NCI-H1436 (cell line): ENCODE measurements around the gene CNTN4.

Experiments
- DNase-seq: peaks from one replicate; lab custom pipeline; 2025; lab: John Stamatoyannopoulos, UW

The CNTN4 gene

DNA sequence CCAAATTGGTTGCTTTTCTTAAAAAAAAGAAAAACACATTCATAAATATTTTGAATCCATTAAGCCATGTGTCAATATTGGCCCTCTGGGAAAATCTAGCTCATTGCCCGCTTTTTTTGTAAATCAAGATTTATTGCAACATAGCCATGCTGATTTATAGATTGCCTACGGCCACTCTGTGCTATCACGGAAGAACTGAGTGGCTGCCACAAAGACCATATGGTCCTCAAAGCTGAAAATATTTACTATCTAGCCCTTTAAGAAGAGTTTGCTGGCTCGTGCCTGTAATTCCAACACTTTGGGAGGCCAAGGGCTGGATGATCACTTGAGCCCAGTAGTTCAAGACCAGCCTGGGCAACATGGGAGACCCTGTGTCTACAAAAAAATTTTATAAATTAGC, 965.6 kb downstream of the CNTN4 start:
- DNase-seq, result no peak

DNA sequence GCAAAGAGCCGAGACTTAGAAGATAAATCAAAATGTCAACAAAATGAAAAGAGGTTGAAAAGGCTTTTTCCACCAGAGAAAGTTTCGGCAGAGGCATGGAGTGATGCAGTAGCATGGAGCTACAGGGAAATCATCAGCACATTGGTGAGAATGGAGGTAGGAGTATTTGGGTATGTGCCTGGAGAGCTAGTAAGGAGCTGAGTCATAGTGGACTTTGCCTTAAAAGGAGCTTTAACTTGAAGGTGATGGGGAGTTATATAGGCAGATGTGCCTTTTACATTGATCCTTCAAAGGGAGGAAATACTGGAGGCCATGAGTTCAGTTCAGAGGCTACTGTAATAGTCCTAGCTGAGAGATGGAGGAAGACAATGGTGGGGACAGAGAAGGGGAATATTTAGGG, 967.2 kb downstream of the CNTN4 start:
- DNase-seq, result no peak

DNA sequence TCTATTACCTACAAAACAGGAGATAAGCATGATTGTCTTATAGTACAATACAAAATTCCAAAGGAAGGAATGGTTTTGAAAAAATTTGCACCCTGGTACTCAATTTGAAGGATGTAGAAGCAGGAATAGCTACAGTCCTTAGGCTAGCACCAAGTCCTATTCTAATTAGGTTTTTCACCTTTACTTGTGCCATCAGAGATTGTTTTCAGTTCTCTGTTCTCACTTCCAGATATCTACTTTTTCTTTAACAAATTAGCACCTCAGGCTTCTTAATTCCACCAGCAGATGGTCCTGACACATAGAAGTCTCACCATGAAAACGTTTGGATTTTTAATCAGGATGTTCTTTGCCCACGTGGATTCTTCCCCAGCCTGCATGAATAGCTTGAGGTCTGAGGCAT, 967.7 kb downstream of the CNTN4 start:
- DNase-seq, result no peak

DNA sequence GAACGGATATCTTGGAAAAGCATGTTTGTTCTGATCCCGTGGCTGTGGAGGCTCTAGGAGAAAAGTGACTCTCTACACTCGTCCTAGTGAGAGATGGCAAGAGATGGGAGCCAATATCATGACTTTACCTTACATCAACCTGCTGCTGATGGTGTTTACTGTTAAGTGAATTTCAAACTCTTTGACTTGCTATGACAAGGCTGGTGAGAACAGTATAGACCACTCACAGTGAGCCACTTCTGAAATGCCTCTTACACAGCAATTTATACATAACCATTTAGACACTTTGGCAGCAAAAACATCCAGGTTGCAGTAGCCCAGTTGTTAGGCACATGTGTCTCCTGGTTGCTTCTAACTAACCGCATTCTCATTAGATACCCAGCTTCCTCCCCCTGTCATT, 968.2 kb downstream of the CNTN4 start:
- no peak for DNase-seq

DNA sequence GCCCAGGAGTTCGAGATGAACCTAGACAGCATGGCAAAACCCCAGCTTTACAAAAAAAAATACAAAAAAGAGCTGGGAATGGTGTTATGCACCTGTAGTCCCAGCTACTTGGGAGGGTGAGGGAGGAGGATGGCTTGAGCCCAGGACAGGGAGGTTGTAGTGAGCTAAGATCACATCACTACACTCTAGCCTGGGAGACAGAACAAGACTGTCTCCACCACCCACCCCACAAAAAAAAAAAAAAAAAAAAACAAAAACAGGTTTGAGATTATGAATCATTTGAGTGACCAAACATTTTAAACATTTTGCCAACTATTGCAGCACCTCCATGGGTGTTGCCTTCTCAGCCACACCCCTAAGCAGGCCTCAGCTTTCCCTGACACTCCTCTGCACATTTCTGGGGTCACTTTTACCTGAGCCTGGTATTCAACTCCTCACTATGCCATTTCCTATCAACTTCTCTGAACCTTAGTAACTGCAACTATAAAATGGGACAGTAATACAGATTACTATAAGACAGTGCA, 969.8 kb downstream of the CNTN4 start:
- DNase-seq, result no peak

DNA sequence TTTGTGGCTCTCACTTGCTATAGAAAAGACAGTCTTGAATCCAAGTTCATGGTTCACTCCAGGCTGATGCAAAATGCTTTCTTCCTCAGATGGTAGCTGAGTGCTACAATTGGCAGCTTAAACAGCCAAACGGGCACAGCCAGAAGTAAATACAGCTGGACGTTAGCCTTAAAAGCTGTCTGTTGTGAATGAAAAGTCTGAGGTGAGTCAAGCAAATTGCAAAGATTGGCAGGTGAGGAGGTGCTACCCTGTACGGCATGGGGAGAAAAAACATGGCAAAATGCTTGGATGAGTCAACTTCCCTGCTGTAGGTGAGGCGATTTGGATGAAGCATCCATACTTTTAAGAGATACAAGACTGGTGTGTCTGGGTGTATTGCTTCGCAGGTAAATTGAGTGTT, 971.1 kb downstream of the CNTN4 start:
- DNase-seq, result no peak

DNA sequence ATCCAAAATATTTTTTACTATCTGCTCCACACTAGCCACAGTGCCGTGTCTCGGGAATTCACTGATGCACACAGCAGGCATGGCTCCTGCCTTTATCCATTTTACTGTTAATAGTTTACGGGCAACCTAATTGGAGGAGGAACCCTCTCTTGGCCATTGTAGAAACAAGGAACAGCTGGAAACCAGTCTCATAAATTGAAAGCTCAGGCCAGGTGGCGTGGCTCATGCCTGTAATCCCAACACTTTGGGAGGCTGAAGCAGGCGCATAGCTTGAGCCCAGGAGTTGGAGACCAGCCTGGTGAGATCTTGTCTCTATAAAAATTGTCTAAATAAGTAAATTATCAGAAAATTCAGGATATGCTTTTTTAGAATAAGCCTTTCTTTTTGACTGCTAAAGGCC, 972.5 kb downstream of the CNTN4 start:
- DNase-seq, result no peak

DNA sequence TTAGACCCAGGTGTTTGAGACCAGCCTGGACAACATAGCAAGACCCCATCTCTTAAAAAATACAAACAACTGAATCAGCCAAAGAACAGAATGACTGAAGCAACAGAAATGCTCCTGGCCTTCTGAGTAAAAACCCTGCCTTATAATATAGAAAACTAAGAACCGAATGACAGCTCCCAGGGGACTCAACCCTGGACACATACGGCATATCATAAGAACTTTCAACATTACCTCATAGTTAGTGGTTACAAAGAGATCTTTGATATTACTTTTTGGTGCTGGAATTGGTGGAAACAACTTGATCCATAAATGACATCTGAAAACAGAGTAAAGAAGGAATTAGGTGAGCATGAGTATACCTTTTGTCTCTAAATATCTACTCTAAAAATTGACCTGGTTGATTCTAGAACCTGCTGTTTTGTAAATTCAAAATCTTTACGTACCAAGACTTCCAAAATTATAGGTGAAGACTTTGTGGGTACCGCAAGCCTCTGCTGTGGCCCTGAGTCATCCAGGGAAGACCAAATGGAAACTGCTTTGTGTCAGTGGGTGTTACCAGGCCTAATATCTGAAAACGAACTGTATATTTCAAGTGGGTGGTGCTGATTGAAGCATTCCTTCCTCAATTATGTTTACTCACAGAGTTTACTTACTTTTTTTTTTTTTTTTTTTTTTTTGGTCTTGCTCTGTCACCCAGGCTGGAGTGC, 976.0 kb downstream of the CNTN4 start:
- DNase-seq, result no peak

DNA sequence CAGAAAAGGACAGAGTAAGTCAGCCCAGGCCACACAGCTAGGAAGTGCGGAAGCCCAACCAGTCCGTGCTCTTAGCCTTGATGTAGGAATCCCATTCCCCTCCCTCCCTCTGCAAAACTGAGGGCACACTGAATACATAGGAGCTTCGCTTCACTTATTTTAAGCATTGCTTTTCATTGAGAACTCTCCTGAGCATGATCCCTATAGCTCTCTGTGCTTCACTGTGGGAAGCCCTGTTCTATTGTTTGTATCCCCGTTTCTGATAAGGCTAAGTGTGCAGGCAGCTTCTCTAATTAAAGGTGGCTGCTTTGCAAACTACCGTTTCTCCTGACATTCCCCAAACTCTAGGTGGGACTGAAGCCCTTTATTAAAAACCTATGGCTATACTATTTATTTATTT, 981.6 kb downstream of the CNTN4 start:
- no peak for DNase-seq

DNA sequence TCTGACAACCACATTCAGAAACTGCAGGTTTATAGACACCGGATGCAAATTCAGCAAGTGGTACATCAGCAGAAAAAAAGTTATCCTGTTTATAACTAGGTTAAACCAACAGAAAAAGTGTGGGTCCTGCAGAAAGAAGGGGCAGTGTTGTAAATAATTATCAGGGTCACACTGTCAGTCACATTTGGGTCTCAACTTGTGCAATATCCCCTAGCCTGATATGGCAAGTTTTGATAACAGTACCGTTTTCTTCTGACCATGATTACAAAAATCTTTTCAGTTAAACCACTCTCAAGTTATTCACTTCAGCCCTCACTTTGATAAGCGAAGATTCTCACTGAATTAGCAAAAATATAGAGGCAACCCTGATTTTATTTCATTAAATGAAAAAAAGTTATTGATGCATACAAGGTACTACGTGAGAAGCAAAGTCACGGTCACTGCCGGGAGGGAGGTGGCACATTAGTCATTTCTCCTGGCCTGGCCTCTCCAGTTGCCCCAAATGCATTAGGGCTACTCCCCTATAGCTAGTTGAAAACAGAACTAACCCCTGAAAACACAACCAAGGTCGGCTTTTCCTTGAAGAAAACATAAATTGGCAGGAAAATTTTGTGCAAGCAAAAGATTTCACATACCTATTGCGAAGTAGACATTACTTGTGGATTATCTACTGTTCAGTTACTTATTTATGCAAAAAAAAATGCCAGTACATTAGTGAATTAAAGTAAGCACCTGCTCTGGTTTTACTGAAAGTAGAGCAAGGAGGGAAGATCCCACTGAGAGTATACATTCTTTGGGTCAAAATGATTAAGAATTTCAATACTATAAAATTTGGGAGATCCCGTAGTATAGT, 982.9 kb downstream of the CNTN4 start:
- no peak for DNase-seq

DNA sequence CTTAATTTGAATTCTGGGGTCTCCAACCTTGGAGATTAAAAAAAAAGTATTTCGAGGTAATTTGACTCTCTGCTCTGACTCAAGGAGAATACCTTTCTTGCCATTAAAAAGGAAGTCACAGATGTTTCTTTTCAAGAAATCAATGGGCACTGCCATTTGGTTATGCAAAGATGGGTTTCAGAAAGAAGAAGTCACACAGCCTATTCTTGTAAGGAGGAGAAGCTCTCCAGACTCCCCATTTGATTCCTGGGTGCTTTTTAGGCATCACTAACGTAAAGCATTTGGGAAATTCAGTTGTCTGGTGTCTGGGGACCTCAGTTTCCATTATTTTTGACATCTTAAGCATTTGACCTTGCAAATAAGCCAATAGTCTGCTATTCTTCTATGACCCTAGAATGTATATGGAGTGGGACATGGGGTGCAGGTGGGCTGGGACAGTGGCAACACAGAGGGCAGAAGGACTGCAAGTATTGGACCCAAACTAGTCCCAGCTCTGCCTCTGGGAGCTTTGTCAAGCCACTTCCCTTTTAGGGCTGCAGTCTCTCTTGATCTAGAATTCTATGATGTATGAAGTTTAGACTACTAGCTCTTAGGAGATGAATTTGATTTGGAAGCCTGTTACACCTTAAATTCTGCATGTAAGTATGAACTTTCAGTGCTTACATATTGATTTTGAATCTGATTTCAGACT, 983.7 kb downstream of the CNTN4 start:
- DNase-seq, result no peak

DNA sequence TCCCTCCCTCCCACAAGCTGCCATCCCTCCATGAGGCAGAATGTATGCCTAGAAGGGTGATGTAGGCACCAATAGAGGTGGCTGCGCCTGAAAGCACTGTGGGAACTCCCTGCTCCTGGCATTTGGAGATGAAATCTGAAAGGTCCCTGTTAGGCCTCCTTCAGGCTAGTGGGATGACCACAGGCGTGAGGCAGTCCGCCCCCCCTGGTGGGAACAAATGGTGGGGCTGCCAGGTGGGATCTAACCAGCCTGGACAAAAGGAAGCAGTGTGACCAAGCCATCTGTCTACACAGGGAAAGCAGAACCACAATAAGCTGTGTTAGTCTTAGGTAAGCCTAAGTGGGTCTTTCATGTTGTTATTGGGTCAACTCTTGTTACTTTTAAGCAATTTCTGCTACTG, 986.2 kb downstream of the CNTN4 start:
- no peak for DNase-seq

DNA sequence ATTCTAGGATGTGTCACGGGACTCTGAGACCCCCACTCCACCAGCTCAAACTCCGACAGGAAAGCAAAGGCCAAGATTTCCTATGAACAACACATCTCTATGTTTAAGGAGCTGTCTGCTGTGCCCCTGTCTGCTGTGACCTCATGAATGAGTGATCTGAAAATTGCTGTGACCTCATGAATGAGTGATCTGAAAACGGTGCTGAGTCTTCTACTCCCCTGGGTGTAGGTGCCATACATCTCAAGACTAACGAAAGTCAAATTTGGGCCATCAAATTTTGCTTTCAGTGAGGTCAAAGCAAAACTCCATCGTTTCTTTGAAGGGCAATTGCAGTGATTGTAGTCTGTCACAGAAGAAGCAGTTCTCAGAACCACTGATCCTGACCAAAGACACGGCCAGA, 987.1 kb downstream of the CNTN4 start:
- DNase-seq, result no peak

DNA sequence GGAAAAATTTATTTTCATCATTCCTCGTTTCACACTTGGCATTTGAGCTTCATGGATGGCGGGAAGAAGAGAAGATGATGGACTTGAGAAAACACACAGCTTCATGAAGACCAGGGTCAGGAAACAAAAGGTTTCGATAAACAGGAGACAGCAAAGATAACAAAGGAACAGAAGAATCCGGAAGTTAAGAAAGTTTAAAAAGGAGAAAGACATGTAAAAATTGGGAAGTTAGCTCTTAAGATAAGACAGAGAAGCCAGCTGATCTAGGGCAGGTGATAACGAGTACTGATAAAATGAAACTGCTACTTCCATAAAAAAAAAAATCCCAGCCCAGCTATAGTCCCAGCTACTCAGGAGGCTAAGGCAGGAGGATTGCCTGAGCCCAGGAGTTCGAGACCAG, 987.6 kb downstream of the CNTN4 start:
- no peak for DNase-seq

DNA sequence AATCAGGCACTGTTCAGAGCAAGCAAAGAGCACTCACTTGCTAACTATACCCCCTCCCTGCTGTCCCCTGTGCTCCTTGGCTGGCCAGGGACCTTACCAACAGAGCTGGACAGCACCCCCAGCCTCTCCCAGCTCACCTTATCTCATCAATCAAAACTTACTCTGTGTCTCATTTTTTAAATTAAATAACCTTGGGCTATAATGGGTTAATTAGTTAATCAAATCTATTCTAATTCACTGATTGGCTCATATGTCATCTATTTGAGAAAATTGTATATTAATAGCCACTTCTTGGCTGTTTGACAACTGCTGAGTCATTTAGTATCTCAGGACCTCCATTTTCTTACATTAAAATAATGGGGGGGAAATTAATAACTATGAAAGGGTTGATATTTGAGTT, 988.6 kb downstream of the CNTN4 start:
- no peak for DNase-seq

DNA sequence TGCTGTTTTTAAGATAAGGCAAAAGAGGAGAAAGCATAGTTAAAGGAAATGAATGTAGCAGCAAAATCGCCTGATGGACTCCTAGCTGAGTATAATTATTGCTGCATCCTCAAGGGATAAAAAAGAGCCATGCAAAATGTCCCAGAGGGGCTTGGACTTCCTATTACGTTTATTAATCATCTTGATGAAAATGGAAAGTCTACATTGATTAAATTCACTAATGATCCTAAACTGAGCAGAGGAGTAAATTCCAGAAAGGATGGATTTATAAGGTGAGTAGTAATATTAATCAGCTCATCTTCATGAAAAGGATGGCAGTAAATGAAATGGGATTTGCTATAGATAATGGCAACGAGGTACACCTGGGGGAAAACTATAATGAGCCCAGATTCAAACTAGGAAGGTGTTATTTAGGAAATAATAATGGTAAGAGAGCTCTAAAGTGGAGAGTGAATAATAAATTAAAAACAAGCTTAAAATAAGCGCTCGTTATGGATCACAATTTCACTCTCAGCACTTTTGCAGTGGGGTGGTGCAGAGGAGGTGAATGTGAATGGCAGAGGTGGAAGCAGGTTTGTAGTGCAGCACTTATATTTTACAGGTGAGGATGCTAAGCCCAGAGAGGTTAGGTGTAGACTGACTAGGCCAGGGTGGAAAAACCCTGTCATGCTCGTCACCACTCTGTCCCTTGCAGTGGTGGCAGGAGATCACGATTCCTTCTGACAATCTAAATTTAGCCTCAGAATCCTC, 989.2 kb downstream of the CNTN4 start:
- no peak for DNase-seq

DNA sequence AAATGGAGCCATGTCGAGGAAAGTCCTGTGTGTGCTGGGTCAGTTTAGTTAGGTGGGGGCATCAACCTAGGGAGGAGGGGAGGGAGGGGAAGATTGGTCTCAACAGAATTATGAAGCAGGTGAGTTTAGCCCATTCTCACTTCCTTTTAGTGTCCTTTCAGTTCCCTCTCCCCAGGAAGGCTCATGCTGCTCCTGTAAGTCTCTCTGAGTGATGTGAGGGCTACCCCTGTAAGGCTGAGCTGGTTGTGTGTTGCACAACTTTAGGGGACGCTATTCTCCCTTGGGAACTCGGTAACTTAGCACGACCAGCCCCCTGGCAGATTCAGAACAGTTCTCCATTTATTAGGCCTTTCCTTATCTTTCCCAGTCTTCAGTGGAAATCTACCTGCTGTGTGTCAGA, 990.4 kb downstream of the CNTN4 start:
- DNase-seq, result no peak

DNA sequence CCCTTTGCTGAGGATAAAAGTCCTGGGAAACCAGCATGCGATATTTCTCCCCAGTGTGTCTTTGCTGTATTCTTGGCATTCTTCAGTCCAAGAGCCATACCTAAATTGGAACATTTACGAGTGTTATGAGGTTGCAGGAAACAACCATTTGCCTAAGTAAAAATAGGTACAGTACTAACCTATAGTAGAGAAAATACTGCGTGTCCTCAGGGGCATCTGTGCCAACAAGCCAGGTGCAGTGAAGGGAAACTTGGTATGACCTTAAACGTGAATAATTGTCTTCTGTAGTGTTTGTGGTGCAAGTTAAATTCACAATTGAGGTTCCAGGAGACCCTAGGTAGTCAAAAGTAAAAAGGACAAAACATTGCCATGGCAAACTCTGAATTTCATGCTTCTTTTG, 999.3 kb downstream of the CNTN4 start:
- no peak for DNase-seq

DNA sequence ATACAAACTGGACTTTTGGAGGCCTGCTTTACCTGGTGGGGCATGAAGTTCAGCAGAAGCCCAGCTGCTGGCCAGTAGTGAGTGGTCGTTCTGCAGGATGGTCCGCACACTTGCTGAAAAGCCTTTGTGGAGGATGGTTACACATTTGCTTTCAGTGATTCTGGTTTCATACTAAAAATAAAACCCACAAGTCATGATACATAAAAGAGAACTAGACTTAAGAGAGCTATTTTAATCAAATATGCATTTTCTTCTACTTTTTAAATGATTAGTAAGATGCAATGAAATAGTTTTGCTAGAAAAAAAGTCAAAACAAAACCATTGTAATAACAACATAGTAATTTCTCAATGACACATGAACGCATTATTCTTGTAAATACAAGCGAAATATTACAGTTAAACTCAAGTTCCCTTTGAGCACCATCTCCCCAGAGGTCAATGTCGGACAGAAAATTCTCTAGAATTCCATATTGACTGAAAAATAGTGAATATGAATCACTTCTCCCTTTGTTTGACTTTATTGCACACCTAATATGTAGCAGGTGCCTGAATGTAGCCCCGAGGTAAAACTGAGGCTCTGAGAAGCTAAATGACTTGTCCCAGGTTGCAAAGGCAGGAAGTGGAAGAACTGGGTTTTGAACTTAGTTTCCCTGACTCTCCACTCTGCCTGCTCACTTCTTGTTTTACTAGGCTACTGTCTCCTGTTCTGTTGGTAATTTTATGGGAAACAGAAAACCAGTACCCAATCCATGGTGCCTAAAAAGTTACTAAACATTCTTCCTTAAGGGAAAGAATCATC, 1003.2 kb downstream of the CNTN4 start:
- DNase-seq, result no peak

DNA sequence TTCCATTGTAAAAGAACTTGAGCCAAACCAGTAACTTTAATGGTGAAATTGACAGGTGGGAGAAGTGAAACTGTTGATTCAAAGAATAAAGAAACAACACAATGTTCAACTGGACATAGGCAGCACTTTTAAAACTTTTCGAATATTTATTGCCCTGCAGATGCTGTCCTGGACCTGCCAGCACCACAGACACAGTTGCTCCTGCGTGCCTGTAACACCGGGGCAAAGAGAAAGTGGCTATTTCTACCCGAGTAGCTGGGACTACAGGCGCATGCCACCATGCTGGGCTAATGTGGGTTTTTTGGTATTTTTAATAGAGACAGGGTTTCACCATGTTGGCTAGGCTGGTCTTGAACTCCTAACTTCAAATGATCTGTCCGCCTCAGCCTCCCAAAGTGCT, 1004.1 kb downstream of the CNTN4 start:
- no peak for DNase-seq

DNA sequence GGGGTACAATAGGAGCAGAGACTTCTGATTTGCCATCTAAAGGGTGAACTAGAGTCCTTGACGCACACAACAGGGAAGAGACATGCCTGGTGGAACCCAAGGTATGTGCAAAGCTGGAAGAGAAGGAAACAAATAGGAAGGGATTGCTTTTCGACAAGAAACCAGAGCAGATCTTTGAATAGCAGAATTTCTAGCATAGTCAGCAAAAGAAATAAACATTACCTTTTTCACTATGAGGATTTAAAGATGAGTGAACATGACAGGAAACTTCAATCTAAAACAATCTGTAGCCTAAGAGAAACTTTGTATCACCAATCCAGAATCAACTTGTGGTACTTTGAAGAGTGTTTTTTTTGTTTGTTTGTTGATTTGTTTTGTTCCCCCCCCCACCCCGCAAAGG, 1006.6 kb downstream of the CNTN4 start:
- DNase-seq, result no peak
